NCI-H2029 (cell line): ENCODE data around the gene PDCD1LG2.
"Not testable (repeated sequence)": the region's sequence is repeated elsewhere in the genome, so short reads cannot be mapped to it uniquely, and the experiment has no call there.

ENCODE experiments used
- DNase-seq: peaks from one replicate; lab custom pipeline; 2025; lab: John Stamatoyannopoulos, UW

Gene PDCD1LG2

GRCh38 chr9:5566054-5566618 is 55.8 kb downstream of the PDCD1LG2 start:
- no peak for DNase-seq

GRCh38 chr9:5568868-5569267 is 58.5 kb downstream of the PDCD1LG2 start:
- DNase-seq = no peak

- DNase-seq = no peak
Observed at GRCh38 chr9:5569409-5569808, 59.1 kb downstream of the PDCD1LG2 start.

- no peak for DNase-seq
Observed at GRCh38 chr9:5569891-5570290, 59.6 kb downstream of the PDCD1LG2 start.

GRCh38 chr9:5571629-5572232 is 61.4 kb downstream of the PDCD1LG2 start:
- DNase-seq = no peak

- DNase-seq = no peak
Observed at GRCh38 chr9:5574097-5574496, 63.8 kb downstream of the PDCD1LG2 start.

- DNase-seq = no peak
Observed at GRCh38 chr9:5575000-5575399, 64.7 kb downstream of the PDCD1LG2 start.

- no peak for DNase-seq
Observed at GRCh38 chr9:5577225-5577624, 66.9 kb downstream of the PDCD1LG2 start.

- no peak for DNase-seq
Observed at GRCh38 chr9:5578018-5578697, 67.8 kb downstream of the PDCD1LG2 start.

GRCh38 chr9:5578698-5579085 is 68.4 kb downstream of the PDCD1LG2 start:
- DNase-seq = no peak

GRCh38 chr9:5579881-5580280 is 69.5 kb downstream of the PDCD1LG2 start:
- DNase-seq = no peak

- no peak for DNase-seq
Observed at GRCh38 chr9:5580650-5581049, 70.3 kb downstream of the PDCD1LG2 start.

GRCh38 chr9:5581706-5582105 is 71.4 kb downstream of the PDCD1LG2 start:
- not testable (repeated sequence) for DNase-seq

GRCh38 chr9:5582835-5583195 is 72.5 kb downstream of the PDCD1LG2 start:
- no peak for DNase-seq

- DNase-seq = no peak
Observed at GRCh38 chr9:5586391-5586802, 76.1 kb downstream of the PDCD1LG2 start.

- no peak for DNase-seq
Observed at GRCh38 chr9:5587024-5587423, 76.7 kb downstream of the PDCD1LG2 start.

GRCh38 chr9:5592231-5592630 is 81.9 kb downstream of the PDCD1LG2 start:
- no peak for DNase-seq

GRCh38 chr9:5592904-5593303 is 82.6 kb downstream of the PDCD1LG2 start:
- no peak for DNase-seq

- no peak for DNase-seq
Observed at GRCh38 chr9:5593904-5594303, 83.6 kb downstream of the PDCD1LG2 start.

- DNase-seq = no peak
Observed at GRCh38 chr9:5596173-5596572, 85.8 kb downstream of the PDCD1LG2 start.

- no peak for DNase-seq
Observed at GRCh38 chr9:5608298-5609225, 98.2 kb downstream of the PDCD1LG2 start.

- DNase-seq = no peak
Observed at GRCh38 chr9:5609226-5609596, 98.9 kb downstream of the PDCD1LG2 start.

- no peak for DNase-seq
Observed at GRCh38 chr9:5610491-5610890, 100.2 kb downstream of the PDCD1LG2 start.
